KMS-11 (cell line): ENCODE data around the gene NPHP4.
"Not testable (repeated sequence)": the region's sequence is repeated elsewhere in the genome, so short reads cannot be mapped to it uniquely, and the experiment has no call there.

Source experiments
- H2AFZ ChIP-seq: fragments of 200-600 bp; sonication (generic); 2 replicates; pipeline ENCODE4 v1.6.1; 2016; ENCODE audit warnings: antibody characterized with exemption, mixed run types, low read depth
- H3K27ac ChIP-seq: fragments of 200-600 bp; sonication (generic); 2 replicates; pipeline ENCODE4 v1.6.1; 2016; ENCODE audit warnings: mild to moderate bottlenecking, mixed run types
- H3K27me3 ChIP-seq: fragments of 200-600 bp; sonication (generic); 2 replicates; pipeline ENCODE4 v1.6.1; 2017; ENCODE audit warnings: mild to moderate bottlenecking, low read depth, mixed run types, moderate library complexity; ENCODE audit not compliant: insufficient read depth
- H3K36me3 ChIP-seq: fragments of 200-600 bp; sonication (generic); 2 replicates; pipeline ENCODE4 v1.6.1; 2017; ENCODE audit warnings: mild to moderate bottlenecking, mixed run types; ENCODE audit not compliant: insufficient read depth
- H3K4me1 ChIP-seq: fragments of 200-600 bp; sonication (generic); 2 replicates; pipeline ENCODE4 v1.6.1; 2016; ENCODE audit warnings: mild to moderate bottlenecking, low read depth, mixed run types; ENCODE audit not compliant: poor library complexity, severe bottlenecking
- H3K4me2 ChIP-seq: fragments of 200-600 bp; sonication (generic); 2 replicates; pipeline ENCODE4 v1.7.0; 2016; ENCODE audit warnings: mild to moderate bottlenecking, mixed run types
- H3K4me3 ChIP-seq: fragments of 200-600 bp; sonication (generic); IDR thresholded peaks from 2 replicates; pipeline ENCODE4 v1.6.1; 2017; ENCODE audit warnings: low read depth, low read length, mixed read lengths; ENCODE audit not compliant: insufficient read depth
- H3K79me2 ChIP-seq: fragments of 200-600 bp; sonication (generic); 2 replicates; pipeline ENCODE4 v1.6.1; 2016; ENCODE audit warnings: low read depth, mixed run types; ENCODE audit not compliant: insufficient read depth
- H3K9ac ChIP-seq: fragments of 200-600 bp; sonication (generic); 2 replicates; pipeline ENCODE4 v1.6.1; 2016; ENCODE audit warnings: mild to moderate bottlenecking, mixed run types
- H4K20me1 ChIP-seq: fragments of 200-600 bp; sonication (generic); 2 replicates; pipeline ENCODE4 v1.6.1; 2016; ENCODE audit warnings: mild to moderate bottlenecking, mixed run types; ENCODE audit not compliant: insufficient read depth
- TF ChIP-seq, protein P1 (sequence below): fragments of 200-600 bp; sonication (generic); conservative IDR thresholded peaks from 2 replicates; pipeline ENCODE4 v1.6.1; 2017; ENCODE audit warnings: low read depth, mild to moderate bottlenecking, antibody characterized with exemption, low read length, moderate library complexity, mixed read lengths

Gene NPHP4

DNA sequence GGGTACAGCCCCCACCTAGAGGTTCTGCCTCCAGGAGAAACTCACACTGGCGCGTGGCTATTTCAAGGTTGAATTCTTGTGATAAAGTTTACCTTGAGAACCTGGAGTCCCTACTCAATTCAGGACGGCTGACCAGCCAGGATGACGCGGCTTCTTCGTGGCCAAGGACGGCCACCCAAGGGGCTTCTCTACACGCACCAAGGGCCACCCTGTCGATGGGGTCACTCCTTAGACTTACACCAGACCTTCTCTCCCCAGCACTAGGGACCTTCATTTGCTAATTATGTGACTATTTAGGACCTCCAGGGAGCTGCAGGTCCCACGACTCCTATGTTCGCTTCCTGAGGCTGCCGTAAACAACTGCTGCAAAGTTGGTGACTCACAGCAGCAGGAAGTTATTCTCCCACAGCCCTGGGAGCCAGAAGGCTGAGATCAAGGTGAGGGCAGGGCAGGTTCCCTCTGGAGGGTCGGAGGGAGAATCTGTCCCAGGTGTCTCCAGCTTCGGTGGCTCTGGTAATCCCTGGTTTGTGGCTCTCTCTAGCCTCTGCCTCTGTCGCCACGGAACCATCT, 135.9 kb downstream of the NPHP4 start:
- Histone ChIP-seq H3K4me2 (no peak overlapping the region), H3K79me2 (no peaks in the 10 kb centered on the region), H3K9ac (no peak overlapping the region), H3K4me3 (no peak overlapping the region), H3K27ac (no peak overlapping the region), H4K20me1 (no peaks in the 10 kb centered on the region), H3K27me3 (peaks cover 5% of the 10 kb centered on the region), H3K4me1 (no peaks in the 10 kb centered on the region), H2AFZ (no peak overlapping the region), H3K36me3 (no peaks in the 10 kb centered on the region)
- TF ChIP-seq, protein P1, sequence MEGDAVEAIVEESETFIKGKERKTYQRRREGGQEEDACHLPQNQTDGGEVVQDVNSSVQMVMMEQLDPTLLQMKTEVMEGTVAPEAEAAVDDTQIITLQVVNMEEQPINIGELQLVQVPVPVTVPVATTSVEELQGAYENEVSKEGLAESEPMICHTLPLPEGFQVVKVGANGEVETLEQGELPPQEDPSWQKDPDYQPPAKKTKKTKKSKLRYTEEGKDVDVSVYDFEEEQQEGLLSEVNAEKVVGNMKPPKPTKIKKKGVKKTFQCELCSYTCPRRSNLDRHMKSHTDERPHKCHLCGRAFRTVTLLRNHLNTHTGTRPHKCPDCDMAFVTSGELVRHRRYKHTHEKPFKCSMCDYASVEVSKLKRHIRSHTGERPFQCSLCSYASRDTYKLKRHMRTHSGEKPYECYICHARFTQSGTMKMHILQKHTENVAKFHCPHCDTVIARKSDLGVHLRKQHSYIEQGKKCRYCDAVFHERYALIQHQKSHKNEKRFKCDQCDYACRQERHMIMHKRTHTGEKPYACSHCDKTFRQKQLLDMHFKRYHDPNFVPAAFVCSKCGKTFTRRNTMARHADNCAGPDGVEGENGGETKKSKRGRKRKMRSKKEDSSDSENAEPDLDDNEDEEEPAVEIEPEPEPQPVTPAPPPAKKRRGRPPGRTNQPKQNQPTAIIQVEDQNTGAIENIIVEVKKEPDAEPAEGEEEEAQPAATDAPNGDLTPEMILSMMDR, result no peak

DNA sequence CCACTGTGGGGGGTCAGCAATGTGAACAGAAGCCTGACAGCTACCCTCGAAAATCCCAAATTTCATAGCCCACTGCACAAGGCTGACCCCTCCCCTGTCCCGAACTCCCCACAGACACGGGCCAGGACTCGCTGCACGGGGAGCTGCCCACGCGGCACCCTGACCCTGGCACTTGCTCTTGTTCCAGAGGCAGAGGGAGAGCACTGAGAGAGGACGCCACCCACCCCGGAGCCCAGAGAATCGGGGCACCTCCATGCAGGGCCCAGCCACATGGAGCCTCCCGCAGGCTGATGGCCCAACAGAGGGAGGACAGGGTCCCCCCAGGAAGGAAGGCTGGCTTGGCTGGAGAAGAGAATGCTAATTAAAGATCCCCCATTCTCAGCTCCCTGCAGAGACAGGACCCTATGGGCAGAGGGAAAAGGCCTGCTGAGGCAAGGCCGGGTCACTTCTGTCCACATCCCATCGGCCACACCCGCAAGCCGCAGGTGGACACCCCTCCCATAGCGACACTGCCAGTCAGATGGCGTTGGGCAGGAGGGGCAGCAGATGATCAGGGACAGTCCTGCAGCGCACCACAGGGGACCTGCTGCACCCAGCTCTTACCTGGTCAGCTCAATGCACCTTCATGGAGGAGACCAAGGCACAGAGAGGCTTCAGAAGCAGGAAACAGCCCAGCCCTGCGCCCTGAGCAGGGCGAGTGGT, 136.9 kb downstream of the NPHP4 start:
- H3K4me3 ChIP-seq, result no peak overlapping the region
- no peaks in the 10 kb centered on the region for H3K4me1 ChIP-seq
- peaks cover 5% of the 10 kb centered on the region for H3K27me3 ChIP-seq
- TF ChIP-seq, protein P1, result no peak
- H3K4me2 ChIP-seq, result no peak overlapping the region
- no peaks in the 10 kb centered on the region for H3K36me3 ChIP-seq
- H3K79me2 ChIP-seq, result no peaks in the 10 kb centered on the region
- H4K20me1 ChIP-seq, result no peaks in the 10 kb centered on the region
- no peak overlapping the region for H3K27ac ChIP-seq
- no peak overlapping the region for H3K9ac ChIP-seq
- no peak overlapping the region for H2AFZ ChIP-seq

DNA sequence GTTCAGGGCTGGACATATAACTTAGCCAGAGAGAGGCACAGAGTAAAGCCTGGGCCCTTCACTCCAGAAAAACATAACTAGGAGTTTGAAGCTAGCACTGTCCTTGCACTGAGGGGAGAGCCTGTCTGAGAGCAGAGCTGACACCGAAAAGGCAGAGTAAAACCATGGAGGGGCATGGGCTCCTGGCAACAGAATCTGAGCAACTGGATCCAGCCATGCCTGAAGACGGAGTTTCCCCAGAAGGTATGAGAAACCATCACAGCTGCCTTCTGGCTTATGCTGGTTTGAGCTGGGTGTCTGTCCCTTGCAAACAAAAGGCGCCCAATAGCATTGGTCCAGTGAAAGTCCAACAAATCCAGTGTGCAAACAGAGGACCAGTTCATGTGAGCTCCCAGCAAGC, 137.5 kb downstream of the NPHP4 start:
- H2AFZ ChIP-seq, result no peak overlapping the region
- H3K27ac ChIP-seq, result no peak overlapping the region
- no peaks in the 10 kb centered on the region for H3K79me2 ChIP-seq
- H3K27me3 ChIP-seq, result peaks cover 5% of the 10 kb centered on the region
- no peaks in the 10 kb centered on the region for H4K20me1 ChIP-seq
- no peaks in the 10 kb centered on the region for H3K36me3 ChIP-seq
- no peaks in the 10 kb centered on the region for H3K4me1 ChIP-seq
- no peak overlapping the region for H3K4me2 ChIP-seq
- no peak overlapping the region for H3K4me3 ChIP-seq
- no peak overlapping the region for H3K9ac ChIP-seq
- TF ChIP-seq, protein P1, result no peak

DNA sequence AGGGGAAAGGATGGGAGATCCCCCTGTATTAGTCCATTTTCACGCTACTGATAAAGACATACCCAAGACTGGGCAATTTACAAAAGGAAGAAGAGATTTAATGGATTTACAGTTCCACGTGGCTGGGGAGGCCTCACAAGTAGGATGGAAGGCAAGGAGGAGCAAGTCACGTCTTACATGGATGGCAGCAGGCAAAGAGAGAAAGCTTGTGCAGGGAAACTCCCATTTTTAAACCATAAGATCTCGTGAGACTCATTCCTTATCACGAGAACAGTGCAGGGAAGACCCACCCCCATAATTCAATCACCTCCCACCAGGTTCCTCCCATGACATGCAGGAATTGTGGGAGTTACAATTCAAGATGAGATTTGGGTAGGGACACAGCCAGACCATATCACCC, 138.4 kb downstream of the NPHP4 start:
- H3K4me2 ChIP-seq, H4K20me1 ChIP-seq, H2AFZ ChIP-seq, H3K27me3 ChIP-seq, H3K27ac ChIP-seq, H3K9ac ChIP-seq, H3K4me3 ChIP-seq, H3K79me2 ChIP-seq, H3K36me3 ChIP-seq, H3K4me1 ChIP-seq: not testable (repeated sequence)

DNA sequence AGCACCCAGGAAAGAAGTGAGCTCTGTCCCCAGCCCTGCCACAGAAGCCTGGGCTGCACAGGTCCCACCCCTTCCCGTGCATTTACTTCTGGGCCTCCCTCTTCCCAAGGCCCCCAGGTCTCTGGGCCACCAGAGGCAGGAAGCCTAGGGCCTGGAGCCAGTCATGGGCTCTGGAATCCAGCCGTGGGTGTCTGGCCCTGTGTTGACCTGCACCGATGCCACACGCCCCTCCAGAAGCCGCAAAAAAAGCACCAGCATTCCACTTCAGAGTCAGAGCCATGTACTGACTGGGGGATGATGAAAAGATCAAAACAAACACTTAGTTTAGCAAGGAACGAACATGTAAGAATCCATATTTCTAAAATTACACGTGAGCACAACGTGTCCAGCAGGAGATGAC, 141.7 kb downstream of the NPHP4 start:
- H3K27ac ChIP-seq, result no peak overlapping the region
- no peak overlapping the region for H3K4me2 ChIP-seq
- peaks cover 11% of the 10 kb centered on the region for H3K27me3 ChIP-seq
- H3K4me3 ChIP-seq, result no peak overlapping the region
- no peaks in the 10 kb centered on the region for H4K20me1 ChIP-seq
- no peaks in the 10 kb centered on the region for H3K36me3 ChIP-seq
- TF ChIP-seq, protein P1, result no peak
- H3K79me2 ChIP-seq, result no peaks in the 10 kb centered on the region
- no peaks in the 10 kb centered on the region for H3K4me1 ChIP-seq
- H3K9ac ChIP-seq, result no peak overlapping the region
- no peak overlapping the region for H2AFZ ChIP-seq
